ENCODE results near the gene ARAP2.

The ARAP2 gene

GRCh38 chr4:36128689-36129088, 115.6 kb downstream of the ARAP2 start:
- no peak for DNase-seq (ENCODE audit: low spot score)

GRCh38 chr4:36123906-36124305, 120.4 kb downstream of the ARAP2 start:
- DNase-seq (ENCODE audit: low spot score), result no peak

- no peak for DNase-seq (ENCODE audit: low spot score)
Observed at GRCh38 chr4:36115312-36115711, 129.0 kb downstream of the ARAP2 start.

GRCh38 chr4:36111172-36111571, 133.1 kb downstream of the ARAP2 start:
- no peak for DNase-seq (ENCODE audit: low spot score)

GRCh38 chr4:36099509-36099908, 144.8 kb downstream of the ARAP2 start:
- DNase-seq (ENCODE audit: low spot score), result no peak

GRCh38 chr4:36094995-36095394, 149.3 kb downstream of the ARAP2 start:
- DNase-seq (ENCODE audit: low spot score), result no peak

GRCh38 chr4:36091997-36092396, 152.3 kb downstream of the ARAP2 start:
- DNase-seq (ENCODE audit: low spot score), result no peak

GRCh38 chr4:36088542-36088941, 155.8 kb downstream of the ARAP2 start:
- no peak for DNase-seq (ENCODE audit: low spot score)

GRCh38 chr4:36086261-36086786, 158.0 kb downstream of the ARAP2 start:
- DNase-seq (ENCODE audit: low spot score), result no peak

GRCh38 chr4:36082817-36083216, 161.5 kb downstream of the ARAP2 start:
- no peak for DNase-seq (ENCODE audit: low spot score)

- no peak for DNase-seq (ENCODE audit: low spot score)
Observed at GRCh38 chr4:36081185-36081584, 163.1 kb downstream of the ARAP2 start.

- no peak for DNase-seq (ENCODE audit: low spot score)
Observed at GRCh38 chr4:36079666-36080065, 164.6 kb downstream of the ARAP2 start.

GRCh38 chr4:36078319-36078718, 166.0 kb downstream of the ARAP2 start:
- no peak for DNase-seq (ENCODE audit: low spot score)

GRCh38 chr4:36072529-36072928, 171.8 kb downstream of the ARAP2 start:
- no peak for DNase-seq (ENCODE audit: low spot score)

GRCh38 chr4:36067116-36067515, 177.2 kb downstream of the ARAP2 start:
- DNase-seq (ENCODE audit: low spot score), result no peak

- DNase-seq (ENCODE audit: low spot score), result no peak
Observed at GRCh38 chr4:36065274-36065871, 178.9 kb downstream of the ARAP2 start.

- no peak for DNase-seq (ENCODE audit: low spot score)
Observed at GRCh38 chr4:36064117-36064516, 180.2 kb downstream of the ARAP2 start.

GRCh38 chr4:36056136-36056535, 188.2 kb downstream of the ARAP2 start:
- no peak for DNase-seq (ENCODE audit: low spot score)

- no peak for DNase-seq (ENCODE audit: low spot score)
Observed at GRCh38 chr4:36054694-36055422, 189.5 kb downstream of the ARAP2 start.

GRCh38 chr4:36053930-36054329, 190.4 kb downstream of the ARAP2 start:
- DNase-seq (ENCODE audit: low spot score), result no peak

- no peak for DNase-seq (ENCODE audit: low spot score)
Observed at GRCh38 chr4:36051634-36052033, 192.7 kb downstream of the ARAP2 start.

GRCh38 chr4:36046026-36046425, 198.3 kb downstream of the ARAP2 start:
- no peak for DNase-seq (ENCODE audit: low spot score)

GRCh38 chr4:36043901-36044300, 200.4 kb downstream of the ARAP2 start:
- no peak for DNase-seq (ENCODE audit: low spot score)

- no peak for DNase-seq (ENCODE audit: low spot score)
Observed at GRCh38 chr4:36043241-36043640, 201.1 kb downstream of the ARAP2 start.

Data from hematopoietic multipotent progenitor cell treated with erythropoietin and hydrocortisone succinate and interleukin-3 and kit ligand, for 17 days (in vitro differentiated cells).